ENCODE results near the gene GJB3.

- TF ChIP-seq CTCF (IDR thresholded peaks at IDR 0.05) (no peak), POLR2A (IDR thresholded peaks at IDR 0.05) (no peak), POLR2AphosphoS5 (IDR thresholded peaks at IDR 0.05; ENCODE audit: insufficient read depth in 1 of 2, low read depth in 1 of 2) (peak in 1 of 2 donors; percentile 8)
Observed at GRCh38 chr1:34794001-34794789, 13.2 kb downstream of the GJB3 start.

Data from vagina (tissue), 2 donors.